DMS 273 treated with DMSO at 0.1 percent for 48 hours (cell line): ENCODE data around the gene PRKG1.
"Not testable (repeated sequence)": the region's sequence is repeated elsewhere in the genome, so short reads cannot be mapped to it uniquely, and the experiment has no call there.

Experiments used
- DNase-seq: peaks from one replicate; lab custom pipeline; 2025; lab: John Stamatoyannopoulos, UW

Gene PRKG1

DNA sequence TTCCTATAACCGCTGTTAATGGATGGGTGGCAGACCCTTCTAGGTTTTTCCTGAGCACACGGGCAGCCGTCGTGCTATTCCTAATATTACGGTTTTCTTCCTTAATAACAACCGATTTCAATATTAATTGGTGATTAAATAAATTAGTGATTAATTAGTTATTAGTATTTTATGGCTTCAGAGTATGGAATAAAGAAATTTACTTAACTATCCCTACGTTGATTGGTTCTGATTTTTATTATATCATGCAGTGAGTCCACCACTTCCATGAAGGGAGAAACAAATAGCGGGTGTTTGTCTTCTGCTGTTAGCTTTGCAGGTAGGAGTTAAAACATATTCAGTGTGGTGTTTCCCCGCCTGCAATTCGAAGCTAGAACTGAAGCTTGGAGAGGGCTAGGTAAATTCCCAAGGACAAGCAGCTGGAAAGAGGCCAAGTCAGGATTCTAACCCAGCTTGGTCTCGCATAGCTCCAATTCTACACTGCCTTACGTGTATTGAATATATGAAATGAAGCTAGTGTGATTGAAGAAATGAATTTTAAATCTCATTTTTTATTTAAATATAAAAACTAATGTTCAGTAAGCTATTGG lies 626.0 kb downstream of the PRKG1 start:
- DNase-seq, result no peak

DNA sequence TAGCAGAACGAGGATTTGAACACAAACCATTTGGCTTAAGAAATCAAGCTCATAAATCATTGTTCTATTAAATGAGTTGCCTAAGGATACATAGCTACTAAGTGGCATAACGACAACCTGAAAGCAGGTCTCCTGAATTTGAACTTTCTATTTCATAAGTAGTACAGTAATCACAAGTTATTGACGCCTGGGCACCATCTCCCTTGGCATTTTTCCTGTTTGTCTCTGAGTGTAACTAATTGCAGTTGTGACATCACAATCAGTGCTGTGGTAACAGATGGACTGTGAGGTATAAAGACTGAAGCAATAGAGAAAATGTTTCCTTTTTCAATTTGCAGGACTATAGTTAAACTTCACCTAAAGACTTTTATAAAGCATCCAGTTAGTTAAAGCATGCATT lies 631.5 kb downstream of the PRKG1 start:
- no peak for DNase-seq

DNA sequence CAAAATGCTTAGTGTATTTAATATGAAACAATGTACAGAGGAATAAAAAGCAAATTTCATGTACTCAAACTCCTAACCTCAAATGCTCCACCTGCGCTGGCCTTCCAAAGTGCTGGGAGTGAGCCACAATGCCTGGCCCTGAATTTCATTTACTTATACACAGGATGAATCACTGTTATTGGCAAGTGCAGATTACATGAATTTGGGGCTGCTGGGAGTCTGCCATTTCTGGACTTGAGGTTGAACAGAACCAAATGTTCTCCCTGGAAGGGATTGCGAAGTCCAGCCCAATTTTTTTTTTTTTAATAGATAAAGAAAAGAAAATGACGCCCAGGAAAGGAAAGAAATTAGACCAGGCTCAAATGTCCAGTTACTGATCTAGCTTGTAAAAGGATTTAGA lies 631.9 kb downstream of the PRKG1 start:
- no peak for DNase-seq

DNA sequence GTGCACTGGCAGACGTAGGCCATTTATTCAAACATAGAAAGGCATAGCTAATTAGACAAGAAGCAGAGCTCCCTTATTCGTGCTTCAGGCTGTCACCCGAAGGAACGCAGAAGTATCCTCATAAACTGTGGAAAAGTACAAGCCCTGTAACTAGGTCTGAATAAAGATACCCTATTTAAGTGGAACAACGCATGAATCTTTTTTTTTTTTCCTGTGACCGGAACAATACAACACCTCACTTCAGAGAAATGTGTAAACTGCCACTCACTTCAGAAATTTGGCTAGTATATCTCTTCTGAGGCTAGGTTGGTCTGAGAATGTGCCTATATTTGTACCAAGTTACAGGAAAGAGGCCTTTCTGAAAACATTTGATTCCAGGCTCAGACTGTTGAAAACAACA lies 633.1 kb downstream of the PRKG1 start:
- no peak for DNase-seq

DNA sequence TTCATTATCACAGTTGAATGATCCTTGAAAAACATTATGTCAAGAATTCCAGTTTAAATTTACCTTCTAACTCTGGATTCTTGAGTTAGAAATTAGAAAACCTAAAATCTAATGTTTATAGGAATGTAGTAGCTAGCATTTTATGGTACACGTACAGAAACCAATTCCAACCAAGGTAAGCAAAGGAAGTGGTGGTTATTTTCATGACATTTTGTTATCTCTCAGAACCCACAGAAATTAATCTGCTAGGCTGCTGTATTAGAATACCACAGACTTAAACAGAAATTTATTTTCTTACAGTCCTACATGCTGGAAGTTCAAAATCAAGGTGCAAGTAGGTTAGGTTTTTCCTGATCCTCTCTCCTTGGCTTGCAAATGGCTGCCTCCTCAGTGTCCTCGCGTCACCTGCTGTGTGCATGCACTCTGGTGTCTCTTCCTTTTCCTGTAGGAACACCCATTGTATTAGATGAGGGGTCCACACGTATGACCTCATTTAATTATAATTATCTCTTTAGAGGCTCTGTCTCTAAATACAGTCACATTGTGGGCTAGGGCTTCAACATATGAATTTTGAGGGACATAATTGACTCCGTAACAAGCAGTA lies 633.6 kb downstream of the PRKG1 start:
- DNase-seq, result no peak

DNA sequence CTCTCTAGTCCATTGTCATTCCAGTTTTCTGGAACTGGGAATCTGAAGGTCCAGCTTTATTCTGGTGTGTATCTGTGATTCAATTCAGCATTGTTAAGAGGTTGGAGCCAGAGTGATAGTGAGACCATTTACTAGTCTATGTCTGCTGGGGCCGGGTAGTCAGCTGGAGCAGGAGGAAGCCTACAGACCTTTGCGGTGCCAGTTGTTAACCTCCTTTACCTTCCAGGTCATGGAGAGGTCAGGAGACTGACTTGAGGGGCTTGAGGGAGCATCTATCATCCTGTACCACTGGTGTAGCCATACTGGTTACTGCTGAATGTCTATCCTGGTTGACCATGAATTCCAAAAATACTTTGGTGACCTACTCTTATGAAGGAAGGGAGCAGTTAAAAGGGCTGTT lies 634.3 kb downstream of the PRKG1 start:
- DNase-seq, result no peak

DNA sequence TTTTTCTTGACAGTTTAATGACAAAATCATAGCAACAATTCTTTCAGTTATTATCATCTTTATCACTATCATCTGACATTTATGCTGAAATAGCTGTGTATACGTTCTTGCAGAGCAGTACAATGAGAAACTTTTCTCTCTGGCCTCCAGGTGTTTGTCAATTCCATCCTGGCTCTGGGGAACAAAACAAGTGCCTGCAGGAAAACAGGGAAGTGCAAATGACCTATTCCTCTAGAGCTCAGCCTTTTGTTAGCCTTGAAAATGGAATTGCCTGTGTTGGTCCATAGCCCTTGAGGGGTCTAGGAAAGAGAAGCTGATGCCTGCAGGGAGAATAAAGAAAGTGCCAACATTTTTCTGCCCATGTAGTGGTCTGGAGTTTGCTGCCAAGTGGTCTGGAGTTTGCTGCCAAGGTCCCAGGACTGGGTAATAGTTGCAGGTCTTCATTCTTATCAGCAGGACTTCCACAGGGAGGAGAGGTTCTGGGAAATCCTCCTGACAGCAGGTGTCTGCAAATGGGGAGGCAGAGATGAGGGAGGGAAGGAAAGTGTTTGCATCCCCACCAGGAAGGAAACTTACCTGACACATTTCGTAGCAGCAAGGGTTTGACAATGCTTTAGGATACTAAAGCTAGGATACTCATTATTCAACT lies 635.2 kb downstream of the PRKG1 start:
- DNase-seq, result no peak

DNA sequence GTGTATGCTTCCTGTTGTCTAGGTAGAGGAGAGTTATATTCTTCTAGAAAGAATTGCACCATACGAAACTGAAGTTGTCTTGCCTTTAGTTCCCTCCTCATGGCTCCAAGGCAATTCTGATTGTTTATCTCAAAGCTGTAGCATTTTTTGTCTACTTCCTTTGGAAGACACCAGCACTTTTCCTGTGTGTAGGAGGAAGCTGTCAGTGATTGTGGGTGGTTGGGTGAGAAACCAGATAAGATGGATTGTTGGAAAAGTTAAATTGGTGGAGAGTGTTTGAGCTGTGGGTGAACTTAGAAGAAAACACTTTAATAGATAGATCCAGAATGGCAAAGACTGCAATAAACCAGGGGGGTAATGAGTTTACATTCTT lies 637.2 kb downstream of the PRKG1 start:
- no peak for DNase-seq

DNA sequence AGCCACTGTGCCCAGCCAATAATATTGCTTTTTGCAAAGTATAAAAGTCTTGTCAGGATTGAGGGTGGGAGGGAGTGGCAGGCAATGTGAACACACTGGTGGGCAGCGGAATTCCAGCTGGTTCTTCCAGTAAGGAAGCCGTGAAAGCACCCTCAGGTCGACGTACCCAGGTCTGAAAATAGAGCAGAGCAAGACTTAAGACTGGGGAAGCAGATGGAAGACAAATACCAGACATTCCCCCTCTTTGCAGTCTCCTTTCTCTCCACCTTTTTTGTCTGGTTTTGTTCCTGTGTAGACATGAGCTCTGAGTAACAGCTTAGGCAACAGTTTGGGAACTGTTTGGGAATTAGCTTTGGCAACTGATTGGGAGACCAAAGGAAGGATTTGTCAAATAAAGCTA lies 642.7 kb downstream of the PRKG1 start:
- DNase-seq, result no peak

DNA sequence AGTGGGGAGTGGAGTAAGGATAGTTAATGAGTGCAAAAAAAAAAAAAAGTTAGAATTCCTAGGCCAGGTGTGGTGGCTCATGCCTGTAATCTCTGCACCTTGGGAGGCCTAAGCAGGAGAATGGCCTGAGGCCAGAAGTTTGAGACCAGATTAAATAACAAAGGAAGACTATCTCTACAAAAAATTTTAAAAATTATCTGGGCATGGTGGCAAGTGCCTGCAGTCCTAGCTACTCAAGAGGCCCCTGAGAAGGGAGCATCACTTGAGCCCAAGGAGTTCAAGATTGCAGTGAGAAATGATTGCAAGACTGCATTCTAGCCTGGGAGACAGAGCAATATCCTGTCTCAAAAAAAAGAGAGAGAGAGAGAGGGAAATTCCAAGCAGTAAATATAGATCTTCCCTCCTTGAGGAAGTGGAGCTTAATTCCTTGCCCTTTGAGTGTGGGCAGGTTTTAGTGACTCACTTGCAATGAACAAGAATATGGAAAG lies 644.6 kb downstream of the PRKG1 start:
- DNase-seq, result no peak

DNA sequence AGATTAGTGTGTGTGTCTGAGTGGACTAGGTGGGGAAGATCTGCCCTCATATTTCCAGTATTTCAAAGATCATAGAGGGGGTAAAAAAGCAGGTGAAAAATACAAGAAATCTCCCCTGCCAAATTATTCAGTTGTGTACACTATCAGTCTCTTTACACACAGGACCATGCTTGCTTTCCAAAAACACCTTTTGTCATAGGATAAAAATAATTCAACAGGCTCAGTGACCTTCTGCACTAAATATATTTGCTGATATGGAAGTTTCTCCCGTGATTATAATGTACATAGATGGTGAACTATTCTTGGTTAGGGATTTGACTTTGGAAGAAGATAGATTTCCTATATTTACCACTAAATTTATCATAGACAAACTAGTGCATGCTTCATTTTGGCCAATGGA lies 649.8 kb downstream of the PRKG1 start:
- DNase-seq, result no peak

DNA sequence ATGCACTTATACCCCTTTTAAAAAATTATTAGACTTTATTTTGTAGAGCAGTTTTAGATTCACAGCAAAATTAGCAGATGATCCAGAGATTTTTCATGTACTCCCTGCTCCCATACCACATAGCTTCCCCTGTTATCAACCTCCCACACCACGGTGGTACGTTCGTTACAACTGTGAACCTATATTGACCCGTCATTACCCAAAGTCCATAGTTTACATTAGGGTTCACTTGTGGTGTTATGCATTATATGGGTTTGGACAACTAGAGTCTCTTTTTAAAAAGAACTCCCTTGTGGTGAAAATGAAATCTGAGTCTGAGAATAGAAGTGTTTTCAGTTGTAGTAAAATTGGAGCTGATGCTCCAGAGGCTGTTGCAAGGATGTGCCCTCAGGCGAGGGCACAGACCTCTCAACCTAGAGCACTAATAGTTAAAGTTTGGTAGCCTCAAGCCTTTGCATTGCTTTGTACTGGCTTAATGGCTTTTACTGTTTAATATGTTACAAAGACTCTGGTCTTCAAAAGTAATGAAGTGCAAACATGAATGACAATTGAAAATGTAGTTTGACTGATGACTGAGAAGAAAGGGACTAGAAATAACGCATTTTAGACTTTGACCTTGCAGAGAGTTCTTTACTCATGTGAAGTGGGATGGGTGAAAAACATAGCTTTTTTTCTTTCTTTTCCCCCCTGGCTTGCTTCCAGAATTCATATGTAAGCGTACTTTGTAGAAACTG lies 655.7 kb downstream of the PRKG1 start:
- no peak for DNase-seq

DNA sequence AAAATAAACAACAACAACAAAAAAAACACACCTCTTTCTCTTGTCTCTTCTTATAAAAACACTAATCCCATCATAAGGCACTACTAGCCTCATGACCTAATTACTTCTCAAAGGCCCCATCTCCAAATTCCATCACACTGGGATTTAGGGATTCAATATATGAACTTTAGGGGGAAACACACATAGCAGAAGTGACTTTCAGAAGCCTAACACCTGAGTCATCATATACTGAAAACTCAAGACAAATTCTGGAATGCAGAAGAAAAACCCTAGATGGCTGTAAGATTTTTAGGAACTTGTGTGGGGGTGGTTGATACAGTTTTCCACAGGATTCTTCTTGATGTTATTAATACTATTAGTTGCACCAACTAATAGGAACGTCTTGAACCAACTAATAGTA lies 658.8 kb downstream of the PRKG1 start:
- no peak for DNase-seq

DNA sequence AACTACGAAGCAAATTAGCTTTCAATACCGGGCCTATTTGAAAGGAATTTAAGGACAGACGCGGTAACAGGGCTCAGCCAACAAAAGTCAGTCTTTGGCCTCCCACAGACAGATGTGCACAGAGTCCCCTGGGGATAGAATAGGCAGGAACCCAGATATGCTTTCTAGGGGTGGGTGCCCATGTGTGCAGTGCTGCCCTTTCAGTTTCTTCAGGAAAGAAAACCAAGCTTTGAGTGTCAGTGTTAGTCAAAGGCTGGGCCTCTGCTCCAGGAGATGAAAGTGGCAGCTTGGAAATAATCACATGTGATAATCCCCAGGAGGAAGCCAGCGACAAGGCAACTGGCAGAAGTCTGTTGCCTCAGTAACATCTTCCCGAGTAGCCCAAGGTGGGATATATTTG lies 668.9 kb downstream of the PRKG1 start:
- peak; percentile 36 for DNase-seq

DNA sequence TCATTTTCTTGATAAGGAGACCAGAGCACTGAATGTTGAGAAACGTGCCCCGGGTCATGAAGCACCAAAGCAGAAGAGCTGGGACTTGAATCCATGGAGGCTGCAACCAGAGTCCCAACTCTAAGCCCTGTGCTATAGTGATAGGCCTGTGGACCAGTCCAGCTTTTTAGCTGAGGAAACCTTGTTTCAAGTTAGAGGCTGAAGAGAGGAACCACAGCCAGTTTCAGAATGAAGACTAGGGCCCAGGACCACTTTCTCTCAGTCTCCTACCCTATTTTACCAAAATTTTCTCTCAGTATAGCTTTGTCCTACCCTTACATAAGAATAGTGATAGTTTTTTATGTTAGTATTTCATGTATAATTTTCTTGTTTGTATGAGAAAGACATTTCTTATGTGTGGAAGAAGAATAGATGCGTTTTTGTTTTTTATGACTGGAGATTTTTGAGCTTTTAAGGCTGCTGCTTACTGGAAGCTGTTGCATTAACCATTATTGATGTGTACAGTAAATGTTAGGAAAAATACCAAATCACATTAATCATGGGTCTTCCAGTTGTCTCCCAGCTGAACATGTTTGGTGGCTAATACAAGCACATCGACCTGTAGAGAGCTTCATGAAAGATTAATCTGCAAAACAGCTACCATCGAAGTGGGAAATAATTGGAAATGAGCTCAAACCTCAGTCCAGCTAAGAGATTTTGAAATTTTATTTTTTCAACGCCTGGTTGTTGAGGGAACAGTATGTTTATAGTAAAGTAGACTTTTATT lies 670.1 kb downstream of the PRKG1 start:
- DNase-seq, result no peak

DNA sequence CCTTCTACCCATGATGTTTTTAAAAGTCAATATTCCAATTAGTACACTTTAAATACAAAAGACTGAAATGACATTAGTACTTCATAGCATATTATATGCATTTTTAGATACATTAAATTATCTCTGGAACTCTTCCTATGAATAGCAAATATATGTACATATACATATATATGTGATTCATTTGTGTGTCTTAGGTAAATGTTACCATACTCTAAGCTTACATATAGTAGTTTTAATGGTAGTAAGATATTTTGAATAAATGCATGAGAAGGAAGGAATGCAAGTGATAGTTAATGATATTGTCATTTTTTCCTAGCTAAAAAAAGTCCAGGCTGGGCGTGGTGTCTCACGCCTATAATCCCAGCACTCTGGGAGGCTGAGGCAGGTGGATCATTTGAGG lies 671.1 kb downstream of the PRKG1 start:
- no peak for DNase-seq

DNA sequence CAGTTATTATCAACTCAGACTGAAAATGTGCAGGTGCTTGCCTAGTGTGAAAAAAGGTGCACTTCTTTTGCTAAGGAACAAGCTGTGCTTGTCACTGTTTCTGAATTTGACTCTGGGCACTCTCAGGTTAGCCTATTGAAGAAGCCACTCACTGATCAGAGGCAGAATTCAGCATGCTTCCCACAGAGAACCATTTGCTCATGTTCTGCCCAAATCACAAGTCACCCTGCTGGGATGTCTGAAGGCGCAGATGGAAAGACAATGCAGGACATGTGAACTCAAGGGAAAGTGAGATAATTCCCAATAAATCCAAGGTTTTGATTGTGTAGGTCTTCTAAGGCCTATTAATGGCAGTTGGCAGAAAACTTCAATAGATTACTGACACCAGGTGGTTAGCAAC lies 672.9 kb downstream of the PRKG1 start:
- DNase-seq, result no peak

DNA sequence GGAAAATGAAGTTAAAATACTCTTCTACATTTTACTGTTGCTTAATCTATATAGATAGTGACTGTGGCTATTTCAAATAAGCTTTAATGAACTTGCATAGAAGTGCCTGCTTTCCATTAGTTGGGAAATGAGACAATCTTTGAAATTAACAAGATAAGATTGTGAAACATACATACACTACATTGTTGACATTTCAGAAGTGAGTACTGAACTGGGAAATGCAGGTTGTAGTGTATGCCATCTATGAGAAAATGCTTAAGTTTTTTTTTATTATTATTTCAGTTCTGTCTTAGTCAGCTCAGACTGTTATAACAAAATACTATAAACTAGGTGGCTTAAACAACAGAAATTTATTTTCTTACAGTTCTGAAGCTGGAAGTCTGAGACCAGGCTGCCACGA lies 674.7 kb downstream of the PRKG1 start:
- no peak for DNase-seq

DNA sequence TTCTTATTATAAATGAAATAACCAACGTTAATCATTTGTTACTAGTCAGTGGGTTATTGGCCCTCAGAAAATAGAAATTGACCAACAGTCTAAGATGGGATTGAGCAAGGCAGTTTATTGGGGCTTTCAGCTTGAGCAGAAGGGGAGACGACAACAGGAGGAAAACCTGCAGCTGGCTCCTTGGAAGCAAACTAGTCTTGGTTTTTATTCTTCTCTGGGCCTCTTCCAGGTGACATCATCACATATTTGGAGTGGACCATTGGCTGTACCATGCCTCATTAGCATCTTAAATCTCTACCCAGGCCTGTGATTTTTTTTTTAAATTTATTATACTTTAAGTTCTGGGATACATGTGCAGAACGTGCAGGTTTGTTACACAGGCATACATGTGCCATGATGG lies 684.1 kb downstream of the PRKG1 start:
- DNase-seq, result no peak

DNA sequence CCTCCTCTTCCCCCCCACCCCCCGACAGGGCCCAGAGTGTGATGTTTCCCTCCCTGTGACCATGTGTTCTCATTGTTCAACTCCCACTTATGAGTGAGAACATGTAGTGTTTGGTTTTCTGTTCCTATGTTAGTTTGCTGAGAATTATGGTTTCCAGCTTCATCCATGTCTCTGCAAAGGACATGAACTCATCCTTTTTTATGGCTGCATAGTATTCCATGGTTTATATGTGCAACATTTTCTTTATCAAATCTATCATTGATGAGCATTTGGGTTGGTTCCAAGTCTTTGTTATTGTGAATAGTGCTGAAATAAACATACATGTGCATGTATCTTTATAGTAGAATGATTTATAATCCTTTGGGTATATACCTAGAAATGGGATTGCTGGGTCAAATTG lies 684.6 kb downstream of the PRKG1 start:
- DNase-seq, result not testable (repeated sequence)

DNA sequence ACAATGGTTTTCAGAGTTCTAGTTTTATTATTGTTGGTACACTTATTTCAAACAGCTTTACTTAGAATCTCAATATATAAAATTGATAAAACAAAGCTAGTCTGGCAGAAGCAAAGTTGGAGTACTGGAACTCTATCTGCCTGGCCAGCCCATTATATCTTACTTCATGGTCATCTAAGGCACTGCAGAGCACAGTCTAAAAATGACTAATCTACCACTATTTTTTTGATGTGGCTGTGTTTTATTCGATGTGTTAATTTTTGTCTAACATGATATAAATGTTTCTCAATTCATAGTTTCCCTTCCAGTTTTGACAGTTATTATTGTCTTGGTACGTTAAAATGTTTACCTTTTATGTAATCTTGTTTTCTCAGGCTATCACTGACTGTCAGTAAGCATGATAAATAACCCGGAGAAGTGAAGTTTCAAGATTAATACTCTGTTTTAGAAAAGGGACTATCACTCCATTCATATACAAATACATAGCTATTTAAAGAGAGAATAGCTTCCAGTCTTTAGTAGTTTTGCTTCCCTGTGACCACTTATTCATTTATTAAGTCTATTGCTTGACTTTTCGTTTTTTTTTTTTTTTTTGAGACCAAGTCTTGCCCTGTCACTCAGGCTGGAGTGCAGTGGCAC lies 685.7 kb downstream of the PRKG1 start:
- DNase-seq, result no peak
